Stimulated activated CD8-positive, alpha-beta memory T cell treated with anti-CD3 and anti-CD28 coated beads, Interleukin-15, amount 100 ng/mL, for 24 hours (primary cell): ENCODE data around the gene COL11A2.

Experiments used
- DNase-seq: peaks from one replicate; pipeline ENCODE4 v3.0.0-alpha.2; 2020; ENCODE audit warnings: low read depth

The COL11A2 gene

DNA sequence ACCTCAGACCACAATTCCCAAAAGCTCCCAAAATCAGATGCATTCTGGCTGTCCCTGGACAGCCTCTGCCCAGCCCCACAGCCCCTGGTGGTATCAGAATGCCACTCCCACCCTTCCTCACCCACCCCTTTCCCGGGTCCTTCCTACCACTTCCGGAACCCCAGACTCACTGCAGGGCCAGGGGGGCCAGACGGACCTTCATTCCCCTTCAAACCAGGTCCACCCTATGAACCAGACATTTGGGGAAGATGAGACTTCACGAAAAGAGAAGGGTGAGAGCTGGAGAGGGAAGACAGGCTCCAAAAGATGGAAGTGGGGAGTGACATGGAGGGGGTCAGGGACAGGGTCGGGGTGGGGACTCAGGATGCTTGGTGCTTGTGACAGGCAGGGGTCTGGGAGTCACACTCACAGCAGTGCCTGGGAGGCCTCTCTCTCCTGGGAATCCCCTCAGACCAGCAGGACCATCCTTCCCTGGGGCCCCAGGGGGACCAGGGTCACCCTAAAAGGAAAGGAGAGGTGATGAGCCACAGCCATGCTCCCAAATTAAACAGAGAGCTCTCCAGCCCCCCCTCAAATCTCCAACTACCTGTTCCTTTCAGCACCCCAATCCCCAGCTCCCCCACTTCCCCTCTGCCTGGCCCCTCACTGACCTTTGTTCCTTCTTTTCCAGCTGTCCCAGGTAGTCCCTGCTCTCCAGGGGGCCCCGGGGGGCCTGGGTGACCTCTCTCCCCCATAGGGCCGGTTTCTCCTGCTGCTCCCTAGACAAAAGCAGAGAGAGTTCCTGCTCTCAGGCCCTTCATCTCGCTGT, 20.2 kb downstream of the COL11A2 start:
- no peak for DNase-seq

DNA sequence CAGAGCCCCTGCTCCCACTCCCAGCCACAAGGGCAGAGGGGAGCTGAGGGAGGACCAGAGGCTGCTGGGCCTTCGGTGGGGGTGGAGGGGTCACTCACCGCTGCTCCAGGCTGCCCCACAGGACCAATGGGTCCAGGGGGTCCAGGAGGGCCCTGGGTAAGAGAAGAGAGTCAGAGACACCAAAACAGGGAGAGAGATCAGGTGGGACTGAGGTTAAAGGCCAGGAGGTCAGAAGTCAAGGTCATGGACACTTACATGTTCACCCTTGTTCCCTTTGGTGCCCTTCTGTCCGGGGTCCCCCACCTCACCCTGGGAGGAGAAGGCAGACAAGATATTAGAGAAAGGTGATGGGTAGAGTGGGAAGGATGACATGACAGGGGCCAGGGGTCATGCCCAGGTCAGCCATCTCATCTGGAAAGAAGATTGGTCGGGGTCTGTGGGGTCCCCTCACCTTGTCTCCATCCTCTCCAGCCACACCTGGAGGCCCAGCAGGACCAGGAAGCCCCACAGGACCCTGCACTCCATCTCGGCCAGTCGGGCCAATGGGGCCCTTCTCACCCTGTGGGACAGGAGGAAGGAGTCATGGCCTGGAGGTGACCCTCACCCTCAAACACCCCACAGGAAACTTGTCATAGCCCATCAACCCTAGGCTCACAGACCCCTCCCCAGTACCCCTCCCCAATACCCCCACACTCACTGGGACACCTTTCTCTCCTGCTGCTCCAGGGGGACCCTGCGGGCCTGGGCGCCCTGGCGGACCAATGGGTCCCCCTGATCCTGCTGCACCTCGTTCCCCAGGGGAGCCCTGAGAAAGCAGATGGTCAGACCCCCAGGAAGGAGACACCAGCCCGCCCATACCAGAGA, 21.0 kb downstream of the COL11A2 start:
- no peak for DNase-seq

DNA sequence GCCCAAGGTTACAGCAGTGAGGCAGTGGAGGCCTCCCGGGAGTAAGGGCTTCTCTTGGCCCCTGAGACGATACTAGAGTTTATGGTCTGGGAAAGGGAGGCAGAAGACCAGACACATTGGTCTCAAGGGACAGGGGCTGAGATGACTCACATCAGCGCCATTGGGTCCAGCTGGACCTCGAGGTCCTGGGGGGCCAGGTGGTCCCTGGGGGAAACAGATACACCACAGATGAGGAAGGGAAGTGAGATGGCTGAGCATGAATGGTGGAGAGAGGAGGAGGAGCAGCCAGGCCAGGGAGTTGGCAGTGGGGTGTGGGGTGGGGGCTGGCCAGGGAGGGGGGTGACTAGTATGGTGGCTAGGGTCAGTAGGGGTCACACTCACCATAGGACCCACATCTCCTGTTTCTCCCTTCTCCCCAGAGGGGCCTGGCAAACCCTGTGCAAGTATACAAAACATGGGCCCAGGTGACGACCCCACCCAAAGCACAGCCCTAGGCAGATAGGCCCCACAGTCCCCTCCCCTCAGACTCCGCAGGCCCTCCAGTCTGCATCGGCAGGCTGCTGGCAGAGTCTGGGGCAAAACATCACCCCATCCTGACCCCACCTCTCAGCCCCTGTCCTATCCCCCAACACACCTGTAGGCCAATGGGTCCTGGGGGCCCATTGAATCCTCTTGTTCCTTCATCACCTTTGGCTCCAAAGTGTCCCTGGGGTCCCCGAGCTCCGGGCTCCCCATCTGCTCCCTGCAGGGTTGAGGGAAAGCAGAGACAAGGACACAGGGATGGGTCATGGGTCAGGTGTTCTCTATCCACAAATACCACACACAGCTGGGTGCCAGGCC, 21.9 kb downstream of the COL11A2 start:
- no peak for DNase-seq

- no peak for DNase-seq
These were observed 22.7 kb downstream of the COL11A2 start for GRCh38 chr6:33169291-33170175.

- no peak for DNase-seq
These were observed 23.6 kb downstream of the COL11A2 start for GRCh38 chr6:33168639-33169038.

DNA sequence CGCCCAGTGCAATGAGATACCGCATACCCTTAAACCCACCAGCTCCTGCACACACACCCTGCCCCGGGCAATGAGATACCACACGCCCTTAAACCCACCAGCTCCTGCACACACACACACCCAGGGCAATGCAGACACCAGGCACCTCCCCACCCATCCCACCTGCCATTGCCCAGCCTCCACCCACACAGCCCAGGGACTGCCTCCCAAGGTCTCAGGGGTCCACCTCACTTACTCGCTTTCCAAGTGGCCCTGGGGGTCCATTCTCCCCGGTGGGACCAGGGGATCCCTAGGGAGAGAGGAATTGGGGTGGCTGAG, 24.0 kb downstream of the COL11A2 start:
- DNase-seq: no peak

DNA sequence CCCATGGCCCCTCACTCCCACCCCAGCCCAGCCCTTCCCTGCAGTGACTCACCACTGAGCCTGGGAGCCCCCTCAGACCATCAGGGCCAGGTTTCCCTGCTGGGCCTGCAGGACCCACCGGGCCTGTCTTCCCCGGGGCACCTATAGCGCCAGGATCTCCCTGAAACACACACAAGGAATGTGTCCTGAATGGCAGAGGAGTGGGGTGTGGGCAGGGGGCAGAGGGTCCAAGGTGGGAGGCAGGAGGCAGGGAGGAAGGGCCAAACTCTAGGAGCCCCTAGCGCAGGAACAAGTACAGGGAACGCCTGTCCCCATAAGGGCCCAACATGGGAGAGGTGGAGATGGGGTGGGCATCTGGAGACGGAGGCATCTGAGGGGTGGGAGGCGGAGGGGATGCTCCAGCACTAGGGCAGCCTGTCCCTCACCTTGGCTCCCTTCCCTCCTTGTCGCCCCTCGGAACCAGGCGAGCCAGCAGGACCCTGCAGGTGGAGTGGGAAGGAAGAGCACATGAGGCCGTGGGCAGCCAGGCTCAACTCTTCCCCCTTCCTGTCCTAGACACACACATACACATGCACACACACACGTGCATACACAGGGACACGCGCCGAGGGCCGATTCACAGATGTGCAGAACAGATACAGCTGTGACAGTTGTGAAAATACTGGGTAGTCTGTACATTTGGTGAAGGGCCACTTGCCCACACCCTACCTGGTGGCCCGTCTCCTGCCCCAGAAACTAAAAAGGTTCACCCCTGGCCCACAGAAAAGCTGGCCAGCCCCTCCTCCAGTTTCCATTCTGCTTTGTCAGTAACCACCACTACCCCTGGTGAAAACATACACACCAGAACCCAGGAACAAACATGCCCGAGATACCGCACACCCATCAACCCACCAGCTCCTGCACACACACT, 24.6 kb downstream of the COL11A2 start:
- DNase-seq: no peak

- no peak for DNase-seq
These were observed 25.5 kb downstream of the COL11A2 start for GRCh38 chr6:33166811-33167210.

- DNase-seq: no peak
These were observed 25.9 kb downstream of the COL11A2 start for GRCh38 chr6:33166363-33166762.

DNA sequence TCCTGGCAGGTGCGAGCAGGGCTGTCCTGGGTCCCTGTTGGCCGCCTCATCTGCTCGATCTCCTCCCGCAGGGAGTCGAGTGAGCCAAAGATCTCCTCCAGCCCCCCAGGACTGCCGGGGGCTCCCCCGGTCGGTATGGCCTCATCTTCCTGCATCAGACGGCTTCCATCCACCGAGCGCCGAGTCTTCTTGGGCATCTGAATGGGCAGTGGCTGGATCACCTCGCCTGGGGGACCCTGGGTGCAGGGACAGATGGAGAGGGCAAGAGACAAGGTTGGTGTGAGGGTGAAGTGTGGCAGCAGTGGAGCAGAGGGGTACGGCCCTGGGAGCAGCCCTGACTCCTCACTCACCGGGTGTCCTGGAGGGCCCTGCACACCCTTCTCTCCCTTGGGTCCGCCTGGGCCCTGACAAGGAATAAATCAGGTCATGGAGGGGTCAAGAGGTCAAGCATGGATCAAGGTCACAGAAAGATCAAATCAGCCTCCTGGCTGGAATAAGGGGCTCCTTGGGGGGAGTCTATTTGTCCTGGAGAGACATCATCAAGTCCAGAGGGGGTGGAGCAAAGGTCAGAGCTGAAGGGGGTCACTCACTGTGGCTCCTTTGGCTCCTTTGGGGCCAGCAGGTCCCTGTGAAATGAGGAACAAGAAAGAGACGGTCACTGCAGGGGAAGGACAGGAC, 26.5 kb downstream of the COL11A2 start:
- no peak for DNase-seq

DNA sequence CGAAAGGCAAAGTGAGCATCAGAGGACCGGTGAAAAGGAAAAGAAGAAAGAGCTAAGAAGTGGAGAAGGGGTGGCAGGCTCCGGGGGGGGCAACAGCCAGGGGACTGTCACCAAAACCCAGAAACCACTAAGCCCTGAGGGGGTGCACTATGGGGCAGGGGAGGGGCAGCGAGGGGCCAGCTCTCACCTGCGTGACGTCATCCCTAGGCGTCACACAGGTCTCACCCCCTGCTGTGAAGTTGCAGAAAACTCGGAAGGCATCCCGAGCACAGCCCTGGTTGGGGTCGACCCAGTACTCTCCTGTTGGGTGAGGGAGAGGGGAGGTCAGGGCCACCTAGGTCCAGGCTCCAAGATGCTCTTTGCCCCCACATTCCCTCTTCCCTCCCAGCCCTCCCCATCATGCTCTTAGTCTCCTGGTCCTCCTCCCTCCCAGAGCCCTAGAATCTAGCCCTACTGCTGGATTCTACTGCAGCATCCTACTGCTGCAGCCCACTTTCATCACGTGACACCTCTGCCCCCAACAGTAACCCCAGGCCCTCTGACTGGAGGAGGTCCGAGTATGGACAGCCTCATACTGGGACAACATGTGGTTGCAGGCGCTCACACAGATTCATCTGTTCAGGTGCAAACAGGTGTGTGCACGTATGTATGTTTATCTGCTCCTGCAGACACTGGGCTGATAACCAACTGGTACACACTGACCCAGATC, 27.4 kb downstream of the COL11A2 start:
- no peak for DNase-seq

DNA sequence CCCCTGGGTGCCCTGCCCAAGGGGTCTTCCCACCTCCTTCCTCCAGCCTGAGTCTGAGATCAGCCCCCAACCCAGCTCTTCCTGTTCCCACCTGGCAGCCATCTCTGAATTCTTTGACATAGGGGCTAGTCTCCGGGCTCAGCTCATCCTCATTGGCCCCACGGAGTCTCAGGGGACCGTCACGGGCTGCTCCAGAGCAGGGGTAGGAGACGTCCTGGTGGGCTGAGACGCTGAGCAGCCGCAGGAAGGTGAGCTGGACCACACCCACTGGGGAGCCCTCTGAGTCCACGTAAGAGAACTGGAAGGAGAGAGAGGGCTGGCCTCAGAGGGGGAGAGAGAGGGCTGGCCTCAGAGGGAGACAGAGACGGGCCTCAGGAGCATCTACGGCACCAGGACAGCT, 28.1 kb downstream of the COL11A2 start:
- DNase-seq: no peak

DNA sequence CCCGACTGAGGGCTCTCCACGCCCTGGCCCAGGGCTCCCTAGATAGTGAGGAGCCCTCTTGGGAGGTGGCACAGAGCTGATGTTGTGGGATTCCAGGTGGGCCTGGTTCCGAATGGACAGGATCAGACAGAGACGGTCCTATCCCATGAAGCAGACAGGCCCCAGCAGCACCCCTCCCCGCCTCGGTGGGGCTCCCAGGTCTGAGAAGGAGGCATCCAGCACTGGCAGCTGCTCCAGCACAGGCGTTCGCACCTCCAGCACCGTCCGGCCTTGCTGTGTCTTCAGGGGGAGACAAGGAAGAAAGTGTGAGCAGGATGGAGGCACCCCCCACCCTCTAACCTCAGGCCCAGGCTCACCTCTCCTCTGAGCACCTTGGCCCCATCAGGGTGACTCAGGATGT, 28.7 kb downstream of the COL11A2 start:
- DNase-seq: no peak

DNA sequence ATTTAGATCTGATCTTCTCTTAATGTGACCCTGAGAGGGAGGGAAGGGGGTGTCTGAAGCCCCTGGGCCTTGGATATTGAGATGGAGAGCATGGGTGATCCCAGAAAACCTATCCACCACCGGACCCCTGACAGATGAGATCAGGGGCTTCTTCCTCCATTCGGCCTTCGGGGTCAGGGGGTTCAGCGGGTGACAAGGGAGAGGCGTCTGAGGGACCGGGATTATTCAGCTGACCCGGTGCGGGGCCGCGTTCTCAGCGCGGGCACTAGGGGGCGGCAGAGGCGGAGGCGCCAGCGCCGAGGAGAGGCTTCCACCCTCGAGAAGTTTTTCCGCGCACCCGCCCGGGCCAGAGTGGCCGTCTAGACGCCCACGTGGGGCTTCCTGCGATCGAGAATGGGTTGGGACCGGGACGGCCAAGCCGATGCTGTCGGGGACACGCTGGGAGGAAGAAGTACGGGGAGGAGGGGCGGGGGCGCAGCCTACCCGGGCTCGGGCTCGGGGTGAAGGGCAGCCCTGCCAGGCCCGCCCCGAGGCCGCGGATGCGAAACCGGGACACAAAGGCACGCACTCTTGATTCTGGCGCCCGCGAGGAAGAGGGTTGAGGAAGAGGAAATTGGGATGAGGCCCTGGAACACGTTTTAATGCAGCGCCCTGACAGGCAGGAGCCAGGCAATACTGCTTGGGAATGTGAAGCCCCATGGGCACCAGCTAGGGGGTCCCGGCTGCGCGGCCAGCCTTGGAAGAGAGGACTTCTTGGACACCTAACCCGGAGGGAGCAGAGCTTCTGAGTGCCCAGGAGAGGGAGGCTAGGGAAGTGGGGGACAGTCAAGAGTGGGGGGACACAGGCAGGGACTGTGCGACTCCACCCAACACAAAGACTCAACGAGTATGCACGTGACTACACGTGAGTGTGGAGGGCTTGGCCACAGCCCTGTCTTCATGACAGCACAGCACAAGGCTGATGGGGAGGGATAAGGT, 30.6 kb downstream of the COL11A2 start:
- peak; percentile 83 for DNase-seq

GRCh38 chr6:33160728-33161344, 31.4 kb downstream of the COL11A2 start:
- DNase-seq: no peak

- no peak for DNase-seq
These were observed 32.2 kb downstream of the COL11A2 start for GRCh38 chr6:33160096-33160495.

GRCh38 chr6:33156964-33157363, 35.3 kb downstream of the COL11A2 start:
- no peak for DNase-seq

- no peak for DNase-seq
These were observed 35.7 kb downstream of the COL11A2 start for GRCh38 chr6:33156561-33156960.
